H9 (cell line): ENCODE results near the gene NTNG2. TPM values are rescaled to one million over a fixed set of nuclear protein-coding genes. Genes with fewer than 3 reads are reported as not detected.

Source experiments
- DNase-seq: peaks from one replicate; pipeline ENCODE4 v3.0.0-alpha.2; 2017
- H2AFZ ChIP-seq: one replicate; pipeline ENCODE4 v1.6.1; 2013; ENCODE audit warnings: mild to moderate bottlenecking, low read length, control low read depth, moderate library complexity
- H2AK5ac ChIP-seq: 2 replicates; pipeline ENCODE4 v1.6.1; 2013; ENCODE audit warnings: low read length, control low read depth, mixed read lengths; ENCODE audit not compliant: insufficient read length
- H2BK120ac ChIP-seq: one replicate; pipeline ENCODE4 v1.6.1; 2013; ENCODE audit warnings: low read depth, mild to moderate bottlenecking, low read length, control low read depth, inconsistent platforms; ENCODE audit not compliant: poor library complexity, severe bottlenecking
- H2BK12ac ChIP-seq: 2 replicates; pipeline ENCODE4 v1.6.1; 2013; ENCODE audit warnings: low read length, control low read depth, mixed read lengths, low read depth; ENCODE audit not compliant: insufficient read length
- H2BK15ac ChIP-seq: 2 replicates; pipeline ENCODE4 v1.6.1; 2013; ENCODE audit warnings: low read depth, low read length, control low read depth
- H2BK20ac ChIP-seq: one replicate; pipeline ENCODE4 v1.6.1; 2013; ENCODE audit warnings: low read depth, mild to moderate bottlenecking, low read length, control low read depth, inconsistent platforms; ENCODE audit not compliant: poor library complexity, severe bottlenecking
- H2BK5ac ChIP-seq: 2 replicates; pipeline ENCODE4 v1.6.1; 2013; ENCODE audit warnings: low read length, control low read depth, mixed read lengths; ENCODE audit not compliant: insufficient read length
- H3K14ac ChIP-seq: 2 replicates; pipeline ENCODE4 v1.6.1; 2013; ENCODE audit warnings: low read length, control low read depth; ENCODE audit not compliant: insufficient read depth
- H3K18ac ChIP-seq: 2 replicates; pipeline ENCODE4 v1.6.1; 2013; ENCODE audit warnings: low read depth, mild to moderate bottlenecking, mixed read lengths, low read length, control low read depth; ENCODE audit not compliant: insufficient read length
- H3K23ac ChIP-seq: 2 replicates; pipeline ENCODE4 v1.6.1; 2013; ENCODE audit warnings: low read length, control low read depth, mixed read lengths, low read depth; ENCODE audit not compliant: insufficient read length
- H3K23me2 ChIP-seq: 2 replicates; pipeline ENCODE4 v1.6.1; 2013; ENCODE audit warnings: low read depth, mild to moderate bottlenecking, mixed read lengths, low read length, control low read depth; ENCODE audit not compliant: insufficient read length, poor library complexity, severe bottlenecking
- H3K27ac ChIP-seq: 2 replicates; pipeline ENCODE4 v1.5.1; 2013; ENCODE audit warnings: low read length, control low read depth, mixed read lengths, low read depth; ENCODE audit not compliant: insufficient read length
- H3K27me3 ChIP-seq: 2 replicates; pipeline ENCODE4 v1.6.1; 2013; ENCODE audit warnings: low read length, control low read depth, inconsistent platforms; ENCODE audit not compliant: insufficient read depth
- H3K4ac ChIP-seq: 2 replicates; pipeline ENCODE4 v1.6.1; 2013; ENCODE audit warnings: low read depth, mild to moderate bottlenecking, control low read depth, inconsistent platforms, low read length, moderate library complexity
- H3K4me1 ChIP-seq: 2 replicates; pipeline ENCODE4 v1.6.1; 2013; ENCODE audit warnings: low read length, control low read depth, inconsistent platforms; ENCODE audit not compliant: insufficient read depth
- H3K4me2 ChIP-seq: 2 replicates; pipeline ENCODE4 v1.6.1; 2013; ENCODE audit warnings: low read length, control low read depth, mixed read lengths; ENCODE audit not compliant: insufficient read length, insufficient read depth
- H3K56ac ChIP-seq: 2 replicates; pipeline ENCODE4 v1.6.1; 2013; ENCODE audit warnings: low read depth, mild to moderate bottlenecking, mixed read lengths, low read length, control low read depth; ENCODE audit not compliant: insufficient read length
- H3K79me1 ChIP-seq: 2 replicates; pipeline ENCODE4 v1.6.1; 2013; ENCODE audit warnings: low read depth, mild to moderate bottlenecking, moderate library complexity, low read length, control low read depth, inconsistent platforms; ENCODE audit not compliant: insufficient read depth, poor library complexity, severe bottlenecking
- H3K79me2 ChIP-seq: 2 replicates; pipeline ENCODE4 v1.6.1; 2013; ENCODE audit warnings: low read length, control low read depth, inconsistent platforms; ENCODE audit not compliant: insufficient read depth
- H3K9ac ChIP-seq: 2 replicates; pipeline ENCODE4 v1.6.1; 2013; ENCODE audit warnings: low read length, control low read depth, mixed read lengths; ENCODE audit not compliant: insufficient read length; ENCODE audit errors: extremely low read depth
- H3K9me3 ChIP-seq: one replicate; pipeline ENCODE4 v1.6.1; 2013; ENCODE audit warnings: low read depth, low read length, inconsistent platforms; ENCODE audit not compliant: control insufficient read depth
- H3T11ph ChIP-seq: one replicate; pipeline ENCODE4 v1.6.1; 2013; ENCODE audit warnings: mild to moderate bottlenecking, low read length, control low read depth, inconsistent platforms
- H4K20me1 ChIP-seq: one replicate; pipeline ENCODE4 v1.6.1; 2013; ENCODE audit not compliant: control insufficient read depth, insufficient read length, insufficient read depth
- H4K5ac ChIP-seq: 2 replicates; pipeline ENCODE4 v1.6.1; 2013; ENCODE audit warnings: low read depth, mild to moderate bottlenecking, mixed read lengths, low read length, control low read depth; ENCODE audit not compliant: insufficient read length
- H4K8ac ChIP-seq: replicated peaks from 2 replicates; pipeline ENCODE4 v1.6.1; 2013; ENCODE audit warnings: low read length, control low read depth, mixed read lengths, low read depth; ENCODE audit not compliant: insufficient read length
- H4K91ac ChIP-seq: 2 replicates; pipeline ENCODE4 v1.6.1; 2013; ENCODE audit warnings: low read depth, mild to moderate bottlenecking, moderate library complexity, mixed read lengths, low read length, control low read depth; ENCODE audit not compliant: insufficient read length
- H3K27ac Mint-ChIP-seq, 3 experiments: 2 replicates in 2 of 3; 3 replicates in 1 of 3; pipeline ENCODE4 v1.8.0; 2020 to 2021; ENCODE audit warnings: mixed read lengths in 3 of 3, mild to moderate bottlenecking in 1 of 3, moderate library complexity in 1 of 3
- H3K27me3 Mint-ChIP-seq: 2 replicates; pipeline ENCODE4 v1.8.0; 2021; ENCODE audit warnings: low read depth, mild to moderate bottlenecking, moderate library complexity, mixed read lengths
- H3K36me3 Mint-ChIP-seq, 3 experiments: 2 replicates in 2 of 3; 3 replicates in 1 of 3; pipeline ENCODE4 v1.8.0; 2020 to 2021; ENCODE audit warnings: low read depth in 3 of 3, mixed read lengths in 3 of 3; ENCODE audit not compliant: insufficient read depth in 1 of 3
- H3K4me1 Mint-ChIP-seq, 2 experiments: 2 replicates each; pipeline ENCODE4 v1.8.0; 2020; ENCODE audit warnings: mixed read lengths in 2 of 2
- H3K4me3 Mint-ChIP-seq, 2 experiments: 2 replicates in 1 of 2; 3 replicates in 1 of 2; pipeline ENCODE4 v1.8.0; 2020 to 2021; ENCODE audit warnings: mild to moderate bottlenecking in 2 of 2, mixed read lengths in 2 of 2, moderate library complexity in 1 of 2
- H3K9me3 Mint-ChIP-seq, 2 experiments: 2 replicates in 1 of 2; 3 replicates in 1 of 2; pipeline ENCODE4 v1.8.0; 2020; ENCODE audit warnings: mild to moderate bottlenecking in 2 of 2, mixed read lengths in 2 of 2, moderate library complexity in 1 of 2
- CTCF ChIP-seq: fragments of 200-600 bp; sonication (generic); conservative IDR thresholded peaks from 3 replicates; pipeline ENCODE4 v1.8.0; 2021; ENCODE audit warnings: antibody characterized with exemption, mild to moderate bottlenecking
- WGBS: extraction: QIAGEN DNeasy Blood & Tissue Kit; methylation state at CpG from one replicate; pipeline ENCODE4 v1.1.7; 2013; ENCODE audit warnings: missing lambda C conversion rate, low lambda C conversion rate, mixed read lengths; ENCODE audit not compliant: insufficient read length; ENCODE audit errors: extremely low coverage; 5-methylcytosine and 5-hydroxymethylcytosine counted together
- total RNA-seq: library from RNA; stranded (reverse); gene quantifications from 2 replicates; pipeline ENCODE4 v1.2.1, GENCODE V29; 2021

NTNG2 gene
- total RNA-seq, 1 experiment from 2014 or later, result 0.52 TPM

- peaks cover 28% of the 10 kb centered on the region for H3K27me3 Mint-ChIP-seq
- Histone ChIP-seq H3K79me2 (no peaks in the 10 kb centered on the region), H2BK20ac (no peak overlapping the region), H4K8ac (no peak overlapping the region), H3K4ac (no peak overlapping the region), H3K27ac (no peak overlapping the region), H2BK120ac (no peak overlapping the region), H4K91ac (no peak overlapping the region), H3K27me3 (no peaks in the 10 kb centered on the region; the same call in 1 of the 2 replicates), H2BK12ac (no peak overlapping the region), H3K4me1 (no peaks in the 10 kb centered on the region; the same call in 1 of the 2 replicates), H3K23me2 (peaks cover 7% of the 10 kb centered on the region), H4K20me1 (no peaks in the 10 kb centered on the region), H3K23ac (no peak overlapping the region), H2AFZ (no peak overlapping the region), H3K9ac (no peak overlapping the region), H3K18ac (no peak overlapping the region), H3K56ac (no peak overlapping the region), H3T11ph (no peak overlapping the region), H3K79me1 (no peaks in the 10 kb centered on the region), H3K4me2 (no peak overlapping the region), H3K14ac (no peak overlapping the region), H2BK15ac (no peak overlapping the region), H4K5ac (no peak overlapping the region), H2BK5ac (no peak overlapping the region), H3K9me3 (no peaks in the 10 kb centered on the region), H2AK5ac (no peak overlapping the region)
- H3K4me3 Mint-ChIP-seq, result no peak overlapping the region
- no CpG with 5 or more reads among the region's 10 CpGs for WGBS
- H3K4me1 Mint-ChIP-seq, result peaks cover 14 to 33% of the 10 kb centered on the region in 2 experiments
- H3K36me3 Mint-ChIP-seq, result no peaks in the 10 kb centered on the region
- H3K27ac Mint-ChIP-seq, result no peak overlapping the region
- TF ChIP-seq CTCF, result no peak
- no peaks in the 10 kb centered on the region; a peak in 1 of 5 replicates for H3K9me3 Mint-ChIP-seq
- DNase-seq, result no peak
Observed at GRCh38 chr9:132144708-132145365, 17.0 kb upstream of the NTNG2 start.
